GM21515 (cell line): Measurements from ENCODE around the gene EPAS1.

Experiments used
- ATAC-seq: cut with Tn5 transposase; IDR thresholded peaks from one replicate; pipeline ENCODE4 v1.9.1; 2021; ENCODE audit not compliant: unreplicated experiment

Gene EPAS1

GRCh38 chr2:46299365-46300263 lies 2.4 kb downstream of the EPAS1 start:
- no peak for ATAC-seq

- no peak for ATAC-seq
Measured at GRCh38 chr2:46300406-46300832, 3.2 kb downstream of the EPAS1 start.

GRCh38 chr2:46302005-46302695 lies 4.9 kb downstream of the EPAS1 start:
- no peak for ATAC-seq

- ATAC-seq = no peak
Measured at GRCh38 chr2:46303233-46303632, 6.0 kb downstream of the EPAS1 start.

GRCh38 chr2:46303822-46304221 lies 6.6 kb downstream of the EPAS1 start:
- no peak for ATAC-seq

GRCh38 chr2:46304635-46305034 lies 7.4 kb downstream of the EPAS1 start:
- ATAC-seq = no peak

- ATAC-seq = no peak
Measured at GRCh38 chr2:46305187-46305586, 8.0 kb downstream of the EPAS1 start.

GRCh38 chr2:46305767-46306166 lies 8.6 kb downstream of the EPAS1 start:
- no peak for ATAC-seq

GRCh38 chr2:46306330-46306751 lies 9.1 kb downstream of the EPAS1 start:
- no peak for ATAC-seq

GRCh38 chr2:46306988-46307655 lies 9.9 kb downstream of the EPAS1 start:
- ATAC-seq = no peak

GRCh38 chr2:46308081-46308480 lies 10.9 kb downstream of the EPAS1 start:
- no peak for ATAC-seq

- ATAC-seq = no peak
Measured at GRCh38 chr2:46308629-46309028, 11.4 kb downstream of the EPAS1 start.

GRCh38 chr2:46309052-46309953 lies 12.1 kb downstream of the EPAS1 start:
- no peak for ATAC-seq

- ATAC-seq = no peak
Measured at GRCh38 chr2:46310446-46310845, 13.2 kb downstream of the EPAS1 start.

GRCh38 chr2:46311651-46312223 lies 14.5 kb downstream of the EPAS1 start:
- no peak for ATAC-seq

- ATAC-seq = no peak
Measured at GRCh38 chr2:46313063-46313462, 15.9 kb downstream of the EPAS1 start.

- no peak for ATAC-seq
Measured at GRCh38 chr2:46314065-46314835, 17.0 kb downstream of the EPAS1 start.

GRCh38 chr2:46315103-46315890 lies 18.1 kb downstream of the EPAS1 start:
- no peak for ATAC-seq

GRCh38 chr2:46317094-46317486 lies 19.9 kb downstream of the EPAS1 start:
- ATAC-seq = no peak
